CD4-positive, alpha-beta T cell treated with Interferon gamma for 1 hour (primary cell): ENCODE data around the gene MYO1G.
"Not testable (repeated sequence)": the region's sequence is repeated elsewhere in the genome, so short reads cannot be mapped to it uniquely, and the experiment has no call there.

Experiments used
- DNase-seq: peaks from one replicate; pipeline ENCODE4 v3.0.0-alpha.2; 2020

MYO1G gene

GRCh38 chr7:44935016-44935415 lies 43.8 kb downstream of the MYO1G start:
- DNase-seq, result no peak

DNA sequence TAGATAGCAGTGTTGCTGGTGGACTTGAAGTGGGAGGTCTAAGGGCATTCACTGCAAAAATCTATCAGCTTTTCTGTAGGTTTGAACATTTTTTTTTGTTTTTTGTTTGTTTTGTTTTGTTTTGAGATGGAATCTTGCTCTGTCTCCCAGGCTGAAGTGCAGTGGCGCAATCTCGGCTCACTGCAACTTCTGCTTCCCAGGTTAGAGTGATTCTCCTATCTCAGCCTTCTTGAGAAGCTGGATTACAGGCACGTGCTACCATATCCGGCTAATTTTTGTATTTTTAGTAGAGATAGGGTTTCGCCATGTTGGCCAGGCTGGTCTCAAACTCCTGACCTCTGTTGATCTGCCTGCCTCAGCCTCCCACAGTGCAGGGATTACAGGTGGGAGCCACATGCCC lies 44.3 kb downstream of the MYO1G start:
- DNase-seq, result not testable (repeated sequence)

DNA sequence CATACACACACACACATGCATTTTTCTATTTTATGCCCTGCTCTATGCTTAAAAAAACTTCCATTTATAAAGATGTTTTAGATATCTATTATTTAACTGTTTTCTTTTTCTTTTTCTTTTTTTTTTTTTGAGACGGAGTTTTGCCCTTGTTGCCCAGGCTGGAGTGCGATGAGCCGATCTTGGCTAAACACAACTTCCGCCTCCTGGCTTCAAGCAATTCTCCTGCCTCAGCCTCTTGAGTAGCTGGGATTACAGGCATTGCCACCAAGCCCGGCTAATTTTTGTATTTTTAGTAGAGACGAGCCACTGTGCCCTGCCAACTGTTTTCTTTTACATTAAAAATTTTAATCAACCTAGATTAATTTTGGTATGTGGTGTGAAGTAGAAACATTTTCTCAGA lies 47.9 kb downstream of the MYO1G start:
- DNase-seq, result no peak

DNA sequence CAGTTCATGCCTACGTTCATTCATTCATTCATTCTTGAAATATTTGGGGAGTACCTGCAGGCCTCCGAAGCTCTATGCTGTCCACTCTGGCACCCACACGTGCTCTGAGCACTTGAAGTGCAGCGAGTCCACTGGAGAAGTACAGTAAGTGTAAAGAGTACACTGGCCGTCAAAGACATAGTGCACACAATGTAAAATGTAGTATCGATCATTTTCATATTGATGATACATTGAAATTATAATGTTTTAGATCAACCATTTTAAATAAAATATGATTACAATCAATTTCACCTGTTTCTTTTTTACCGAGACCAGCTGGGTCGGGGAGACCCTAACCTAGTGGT lies 56.5 kb downstream of the MYO1G start:
- DNase-seq, result no peak

DNA sequence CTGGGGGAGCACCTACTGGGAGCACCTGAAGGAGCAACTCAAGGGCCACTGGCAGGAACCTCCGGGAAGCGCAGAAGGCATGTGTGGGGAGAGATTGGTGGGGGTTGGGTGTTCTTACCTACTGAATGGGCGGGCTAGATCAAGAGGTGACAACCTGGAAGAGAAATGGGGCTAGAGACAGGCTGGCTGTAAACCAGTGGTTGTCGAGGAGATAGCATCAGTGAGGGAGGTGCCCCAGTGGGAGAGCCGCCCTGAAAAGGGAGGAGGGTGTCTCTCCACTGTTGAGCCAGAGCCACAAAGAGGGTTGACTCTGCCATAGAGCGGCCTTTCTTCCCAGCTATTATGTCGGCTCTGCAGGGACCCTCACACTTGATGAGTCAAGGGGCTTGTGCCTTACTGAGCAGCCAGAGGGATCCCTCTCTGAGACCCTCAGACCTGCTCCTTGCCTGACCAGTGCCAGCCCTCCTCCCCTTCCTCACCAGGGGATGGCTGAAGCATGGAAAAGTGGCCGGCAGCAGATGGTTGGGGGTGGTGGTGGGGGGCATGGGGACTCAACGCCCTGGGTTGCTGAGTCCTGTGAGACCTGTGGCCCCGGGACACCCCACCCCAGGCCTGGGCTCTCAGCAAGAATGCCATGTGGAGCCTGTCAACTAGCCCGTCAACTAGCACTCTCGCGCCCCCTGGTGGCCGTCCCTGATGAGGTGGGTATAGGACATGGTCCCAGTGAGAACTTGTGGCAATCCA lies 57.0 kb downstream of the MYO1G start:
- DNase-seq, result peak; percentile 85

DNA sequence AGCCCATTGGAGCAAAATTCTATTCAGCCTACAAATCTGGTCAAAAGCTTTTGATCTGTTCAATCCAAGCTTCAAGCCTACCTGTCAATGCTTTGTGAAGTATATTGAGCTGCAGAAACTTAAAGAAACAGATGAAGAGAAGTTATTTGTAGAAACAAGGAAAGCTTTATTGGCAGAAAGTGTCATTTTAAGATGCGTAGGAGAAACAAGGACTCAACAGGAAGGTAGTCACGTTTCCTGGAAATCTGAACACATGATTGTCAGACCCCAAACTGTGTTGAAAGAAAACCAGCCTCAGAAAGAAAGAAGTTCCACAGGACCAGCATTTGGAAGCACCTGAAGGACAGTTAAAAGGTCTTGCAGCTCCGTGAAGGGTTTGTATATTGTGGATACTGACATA lies 58.7 kb downstream of the MYO1G start:
- no peak for DNase-seq

- no peak for DNase-seq
Measured at GRCh38 chr7:44918029-44918428, 60.8 kb downstream of the MYO1G start.

- no peak for DNase-seq
Measured at GRCh38 chr7:44917465-44917864, 61.4 kb downstream of the MYO1G start.

GRCh38 chr7:44914992-44915607 lies 63.7 kb downstream of the MYO1G start:
- DNase-seq, result peak; percentile 85

DNA sequence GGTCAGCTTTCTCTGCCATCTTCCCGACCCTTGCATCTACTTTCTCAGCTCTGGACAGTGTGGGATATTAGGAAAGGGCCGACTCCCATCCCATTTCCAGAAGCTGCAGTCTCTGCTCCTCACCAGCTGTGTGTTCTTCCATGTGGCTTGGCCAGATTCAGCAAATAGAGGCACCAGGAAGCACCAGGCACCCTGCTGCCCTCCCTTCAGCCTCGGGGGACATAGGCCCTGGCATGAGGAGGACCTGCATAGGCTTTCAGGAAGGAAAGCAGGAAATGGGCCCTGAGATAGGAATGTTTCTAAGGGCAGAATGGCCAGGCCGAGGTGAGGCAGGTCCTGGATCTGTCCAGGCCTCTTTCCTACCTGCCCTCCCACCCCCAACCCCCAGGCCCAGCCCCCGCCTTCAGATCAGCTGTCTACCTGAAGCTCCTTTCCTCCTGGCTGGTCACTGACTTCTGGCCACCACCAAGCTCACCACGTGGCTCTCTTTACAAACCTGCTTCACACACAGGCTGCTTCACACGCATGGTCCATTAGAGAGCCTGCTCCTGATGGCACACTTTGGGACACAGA lies 66.0 kb downstream of the MYO1G start:
- DNase-seq, result no peak
